Measurements from ENCODE around the gene ALG13. TPM values are rescaled to one million over a fixed set of nuclear protein-coding genes. Genes with fewer than 3 reads are reported as not detected.
"Not testable (repeated sequence)": the region's sequence is repeated elsewhere in the genome, so short reads cannot be mapped to it uniquely, and the experiment has no call there.

Gene ALG13
- polyA plus RNA-seq (ENCODE audit: insufficient read length in 10 of 10), result 10 to 100 TPM; 24.2 to 54.4 (median 35.5) TPM
- long read RNA-seq, donor 1, partial matches to known transcripts, result 0 of 4 reads
- long read RNA-seq, donor 1, other reads (novel, unspliced or antisense), result 0 of 4 reads
- long read RNA-seq, donor 2, full-length matches to known transcripts, result 8 of 8 reads
- long read RNA-seq, donor 2, partial matches to known transcripts, result 0 of 8 reads
- long read RNA-seq, donor 2, other reads (novel, unspliced or antisense), result 0 of 8 reads
- long read RNA-seq, donor 3, result 0 reads
- long read RNA-seq, donor 4, partial matches to known transcripts, result 0 of 4 reads
- long read RNA-seq, donor 4, other reads (novel, unspliced or antisense), result 0 of 4 reads
- long read RNA-seq, donor 5, partial matches to known transcripts, result 6 of 13 reads
- long read RNA-seq, donor 5, other reads (novel, unspliced or antisense), result 0 of 13 reads
- long read RNA-seq, donor 6, partial matches to known transcripts, result 6 of 10 reads
- long read RNA-seq, donor 6, other reads (novel, unspliced or antisense), result 0 of 10 reads
- long read RNA-seq, donor 7, transcript ALG13-219 (2 exons, 651 nt), result major isoform, 7 of 11 reads
- long read RNA-seq, donor 7, partial matches to known transcripts, result 0 of 11 reads
- long read RNA-seq, donor 7, other reads (novel, unspliced or antisense), result 0 of 11 reads
- long read RNA-seq, donor 8, partial matches to known transcripts, result 0 of 5 reads
- long read RNA-seq, donor 8, other reads (novel, unspliced or antisense), result 0 of 5 reads
- long read RNA-seq, donor 9, partial matches to known transcripts, result 0 of 1 reads
- long read RNA-seq, donor 9, other reads (novel, unspliced or antisense), result 0 of 1 reads

- DNase-seq, result peak; percentile 84 to 95 (median 91)
These were observed at the start of gene ALG13 for GRCh38 chrX:111680988-111681779. TSS of gene ALG13 (plus strand) at chrX:111681170. CDS start at chrX:111681219, 49 bp downstream.

DNA sequence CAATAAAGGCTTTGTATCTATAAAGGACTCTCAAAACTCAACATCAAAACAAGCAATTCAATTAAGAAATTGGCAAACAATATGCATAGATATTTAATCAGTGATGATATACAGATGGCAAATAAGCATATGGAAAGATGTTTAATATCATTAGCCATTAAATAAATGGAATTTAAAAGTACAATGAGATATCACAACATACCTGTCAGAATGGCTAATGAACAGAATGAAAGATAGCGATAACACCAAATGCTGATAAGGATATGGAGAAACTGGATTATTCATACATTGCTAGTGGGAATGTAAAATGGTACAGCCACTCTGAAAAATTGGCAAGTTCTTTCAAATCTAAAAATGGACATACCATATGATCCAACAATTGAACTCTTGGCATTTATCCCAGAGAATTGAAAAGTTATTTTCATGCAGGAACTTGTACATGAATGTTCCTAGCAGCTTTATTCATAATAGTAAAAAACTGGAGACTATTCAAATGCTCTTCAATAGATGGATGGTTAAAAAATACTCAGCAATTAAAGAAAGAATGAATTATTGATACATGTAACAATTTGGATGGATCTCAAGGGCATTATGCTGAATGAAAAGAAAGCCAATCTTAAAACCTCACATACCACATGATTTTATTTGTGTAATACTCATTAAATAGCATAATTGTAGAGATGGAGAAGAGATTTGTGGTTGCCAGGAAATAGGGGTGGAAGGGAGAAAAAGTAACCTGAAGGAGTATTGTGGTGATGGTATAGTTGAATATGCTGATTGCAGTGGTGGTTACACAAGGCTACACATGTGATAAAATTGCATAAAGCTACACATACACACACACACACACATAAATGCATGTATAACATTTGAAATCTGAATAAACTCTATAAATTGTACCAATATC, 45.9 kb upstream of the ALG13 start:
- DNase-seq, result peak in 2 of 3 donors; percentile 14 to 58

- no peak for DNase-seq
These were observed 39.0 kb upstream of the ALG13 start for GRCh38 chrX:111641969-111642368.

DNA sequence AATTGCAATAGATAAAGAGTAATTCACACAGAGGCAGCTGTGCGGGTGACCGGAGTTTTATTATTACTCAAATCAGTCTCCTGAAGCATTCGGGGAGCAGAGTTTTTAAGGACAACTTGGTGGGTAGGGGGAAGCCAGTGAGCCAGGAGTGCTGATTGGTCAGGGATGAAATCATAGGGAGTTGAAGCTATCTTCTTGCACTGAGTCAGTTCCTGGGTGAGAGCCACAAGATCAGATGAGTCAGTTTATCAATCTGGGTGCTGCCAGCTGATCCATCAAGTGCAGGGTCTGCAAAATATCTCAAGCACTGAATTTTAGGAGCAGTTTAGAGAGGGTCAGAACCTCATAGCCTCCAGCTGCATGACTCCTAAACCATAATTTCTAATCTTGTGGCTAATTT, 35.8 kb upstream of the ALG13 start:
- DNase-seq, result not testable (repeated sequence)

DNA sequence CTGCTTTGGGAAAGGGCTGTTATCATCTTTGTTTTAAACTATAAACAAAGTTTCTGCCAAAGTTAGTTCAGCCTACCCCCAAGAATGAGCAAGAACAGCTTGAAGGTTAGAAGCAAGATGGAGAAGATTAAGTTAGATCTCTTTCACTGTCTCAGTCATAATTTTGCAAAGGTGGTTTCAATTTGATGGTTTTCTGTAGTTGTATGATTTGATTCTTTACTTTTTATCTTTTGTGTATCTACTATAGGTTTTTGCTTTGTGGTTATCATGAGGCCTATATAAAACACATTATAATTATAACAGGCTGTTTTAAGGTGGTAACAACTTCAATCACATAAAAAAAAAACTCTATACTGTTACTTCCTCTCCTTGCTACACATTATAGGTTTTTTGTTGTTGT, 35.4 kb upstream of the ALG13 start:
- DNase-seq, result no peak

DNA sequence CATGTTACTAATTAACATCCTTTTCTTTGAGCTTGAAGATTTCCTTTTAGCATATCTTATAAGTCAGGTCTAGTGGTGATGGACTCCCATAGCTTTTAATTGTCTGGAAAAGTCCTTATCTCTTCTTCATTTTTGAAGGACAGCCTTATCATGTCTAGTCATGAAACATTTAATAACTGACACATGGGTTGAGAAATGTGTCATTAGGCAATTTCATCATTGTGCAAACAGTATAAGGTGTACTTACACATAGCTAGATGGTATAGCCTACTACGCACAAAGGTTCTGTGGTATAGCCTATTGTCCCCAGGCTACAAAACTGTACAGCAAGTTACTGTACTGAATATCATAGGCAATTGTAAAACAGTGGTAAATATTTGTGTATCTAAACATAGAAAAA, 34.5 kb upstream of the ALG13 start:
- DNase-seq, result no peak

- DNase-seq, result no peak
These were observed 32.2 kb upstream of the ALG13 start for GRCh38 chrX:111648802-111649201.

DNA sequence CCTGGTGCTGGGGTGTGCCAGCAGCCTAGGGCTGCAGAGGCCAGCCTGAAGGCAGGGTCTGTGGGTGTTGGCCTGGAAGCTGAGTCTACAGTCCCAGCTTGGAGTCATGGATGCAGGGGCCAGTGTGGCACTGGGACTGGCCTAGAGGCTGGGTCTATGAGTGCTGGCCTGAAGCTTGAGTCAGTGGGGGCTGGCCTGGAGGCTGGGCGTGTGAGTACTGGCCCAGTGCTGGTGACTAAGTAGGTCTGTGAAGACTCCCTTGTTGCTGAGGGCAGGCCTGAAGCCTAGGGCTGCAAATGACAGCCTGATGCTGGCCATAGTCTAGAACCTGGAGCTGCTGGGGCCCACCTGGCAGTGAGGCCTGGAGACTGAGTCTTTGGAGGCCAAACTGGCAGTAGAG, 31.3 kb upstream of the ALG13 start:
- no peak for DNase-seq

GRCh38 chrX:111650845-111651244, 30.1 kb upstream of the ALG13 start:
- DNase-seq, result no peak

DNA sequence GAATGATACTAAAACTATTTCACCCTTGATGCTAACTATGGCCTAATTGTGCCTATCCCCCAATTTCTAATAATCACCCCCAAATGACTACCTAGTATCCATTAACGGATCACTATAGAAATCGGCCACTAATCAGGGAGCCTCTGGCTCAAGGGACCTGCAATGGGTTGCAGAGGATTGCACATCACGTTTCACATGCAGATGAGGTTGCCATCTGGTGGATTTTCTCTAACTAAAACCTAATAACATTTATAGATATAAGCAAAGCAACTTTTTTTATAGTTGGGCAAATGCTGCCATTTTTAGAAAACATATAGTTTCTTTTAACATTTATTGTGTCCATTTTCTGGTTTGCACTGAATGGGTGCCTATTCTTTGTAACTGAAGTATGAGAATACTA, 28.3 kb upstream of the ALG13 start:
- peak in 2 of 3 donors; percentile 13 to 16 for DNase-seq

DNA sequence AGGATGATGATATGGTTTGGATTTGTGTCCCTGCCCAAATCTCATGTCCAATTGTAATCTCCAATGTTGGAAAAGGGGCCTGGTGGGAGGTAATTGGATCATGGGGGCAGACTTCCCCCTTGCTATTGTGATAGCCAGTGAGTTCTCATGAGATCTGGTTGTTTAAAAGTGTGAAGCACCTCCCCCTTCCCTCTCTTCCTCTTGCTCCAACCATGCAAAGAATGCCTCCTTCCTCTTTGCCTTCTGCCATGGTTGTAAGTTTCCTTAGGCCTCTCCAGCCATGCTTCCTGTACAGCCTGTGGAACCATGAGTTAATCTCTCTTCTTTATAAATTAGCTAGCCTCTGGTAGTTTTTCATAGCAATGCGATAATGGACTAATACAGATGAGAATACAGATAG, 19.7 kb upstream of the ALG13 start:
- DNase-seq, result no peak

GRCh38 chrX:111662292-111662691, 18.7 kb upstream of the ALG13 start:
- DNase-seq, result no peak

DNA sequence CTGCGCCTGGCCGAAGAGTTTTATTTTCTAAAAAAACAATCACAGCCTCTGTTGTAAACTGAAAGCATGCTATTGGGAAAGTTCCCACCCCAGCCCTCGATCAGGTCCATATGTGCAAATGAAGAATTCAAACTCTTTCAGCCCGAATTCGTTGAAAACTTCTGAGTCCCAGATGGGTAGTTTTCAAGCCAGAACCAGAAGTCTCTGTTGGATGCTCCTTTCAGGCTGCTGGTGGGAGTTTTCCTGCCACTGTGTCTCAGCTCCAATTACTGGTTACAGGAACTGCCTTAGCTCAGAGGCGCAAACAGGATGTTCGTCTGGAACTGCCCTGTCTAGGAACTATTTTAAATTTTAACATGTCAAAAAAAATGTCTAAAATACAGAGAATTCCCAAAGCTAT, 9.3 kb upstream of the ALG13 start:
- DNase-seq, result peak in 2 of 3 donors; percentile 22 to 53

- DNase-seq, result no peak
These were observed 6.3 kb downstream of the ALG13 start for GRCh38 chrX:111687305-111687704.

DNA sequence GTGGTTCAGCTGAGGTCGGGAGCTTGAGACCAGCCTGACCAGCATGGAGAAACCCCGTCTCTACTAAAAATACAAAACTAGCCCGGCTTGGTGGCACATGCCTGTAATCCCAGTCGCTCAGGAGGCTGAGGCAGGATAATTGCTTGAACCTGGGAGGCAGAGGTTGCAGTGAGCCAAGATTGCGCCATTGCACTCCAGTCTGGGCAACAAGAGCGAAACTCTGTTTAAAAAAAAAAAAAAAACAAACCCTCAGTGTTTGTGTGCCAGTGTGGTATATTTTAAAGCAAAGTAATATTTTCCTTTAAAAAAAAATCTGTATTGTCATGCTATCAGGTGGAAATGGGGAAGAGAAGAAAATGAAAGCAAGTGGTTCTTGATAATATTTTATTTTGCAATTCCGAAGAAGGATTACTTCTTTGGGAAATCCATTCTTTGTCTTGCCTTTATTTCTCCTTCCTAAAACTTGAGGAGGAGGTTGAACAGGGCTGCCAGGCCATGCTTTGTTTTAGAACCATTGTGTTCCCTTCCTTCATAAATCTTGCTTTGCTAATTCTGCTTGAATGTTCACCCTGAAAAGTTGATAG, 14.4 kb downstream of the ALG13 start:
- no peak for DNase-seq

DNA sequence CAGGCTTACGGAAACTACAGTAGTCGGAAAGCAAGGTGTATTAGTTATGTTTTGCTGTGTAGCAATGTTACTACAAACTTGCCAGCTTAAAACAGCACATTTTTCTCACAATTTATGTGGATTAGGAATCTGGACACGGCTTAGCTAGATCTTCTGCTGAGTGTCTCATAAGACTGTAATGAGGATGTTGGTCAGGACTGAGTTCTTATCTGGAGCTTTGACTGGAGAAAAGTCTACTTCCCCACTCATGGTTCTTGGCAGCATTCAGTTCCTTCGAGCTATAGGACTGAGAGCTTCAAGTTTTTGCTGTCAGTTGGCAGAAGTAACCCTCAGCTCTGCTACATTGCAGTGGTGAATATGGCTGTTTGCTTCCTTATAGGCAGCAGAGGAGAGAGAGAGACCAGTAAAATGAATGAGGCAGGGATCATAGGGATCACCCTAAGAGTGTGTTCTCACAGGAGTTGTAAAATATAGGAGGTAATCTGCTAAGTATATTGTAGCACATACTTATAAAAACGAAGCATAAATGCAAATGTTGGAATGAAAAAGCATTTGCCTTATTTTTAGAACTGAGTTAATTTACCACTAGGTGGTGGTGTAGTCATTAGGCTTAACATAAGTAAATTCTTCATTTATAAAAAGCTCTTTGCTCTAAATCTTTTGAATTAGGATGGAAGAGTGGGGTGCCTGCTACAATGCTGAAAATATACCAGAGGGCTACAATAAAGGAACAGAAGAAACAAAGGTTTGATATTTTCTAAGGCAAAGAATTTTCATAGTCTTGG, 38.6 kb downstream of the ALG13 start:
- DNase-seq, result peak in 2 of 3 donors; percentile 3 to 16

GRCh38 chrX:111728096-111728495, 47.1 kb downstream of the ALG13 start:
- no peak for DNase-seq

DNA sequence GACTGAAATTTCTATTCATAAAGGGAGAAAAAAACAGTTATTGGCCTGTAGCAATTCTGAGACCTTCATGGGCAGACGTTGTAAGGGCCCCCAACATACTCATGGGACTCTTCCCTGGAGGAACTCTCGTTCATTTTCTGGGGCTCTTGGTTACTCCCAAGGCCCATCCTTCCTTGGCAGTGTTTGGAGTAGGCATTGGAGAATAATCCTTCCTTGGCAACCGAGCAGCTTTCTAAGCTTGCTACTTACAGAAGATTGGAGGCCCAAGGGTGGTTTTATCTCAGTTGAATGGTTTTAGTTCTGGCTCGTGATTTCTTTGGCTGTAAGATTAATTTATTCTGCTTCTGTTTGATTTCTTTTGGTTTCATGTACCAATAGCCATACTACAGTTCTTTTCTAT, 50.4 kb downstream of the ALG13 start:
- DNase-seq, result no peak

DNA sequence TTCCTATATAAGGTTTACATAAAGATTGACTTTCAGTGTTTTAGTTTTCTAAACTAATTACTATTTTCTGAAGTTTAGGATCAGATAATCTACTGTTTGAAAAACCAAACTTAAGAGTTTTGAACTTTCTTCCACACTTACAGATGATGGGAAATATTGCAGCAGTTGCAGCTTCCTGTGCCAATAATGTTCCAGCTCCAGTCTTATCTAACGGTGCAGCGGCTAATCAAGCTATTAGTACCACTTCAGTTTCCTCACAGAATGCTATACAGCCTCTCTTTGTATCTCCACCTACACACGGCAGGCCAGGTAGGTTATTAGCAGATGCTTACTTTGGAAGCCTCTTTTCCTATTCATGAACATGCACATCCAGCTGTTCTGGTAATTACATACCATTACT, 55.6 kb downstream of the ALG13 start:
- no peak for DNase-seq

GRCh38 chrX:111742018-111742417, 61.0 kb downstream of the ALG13 start:
- DNase-seq, result no peak

Measured in muscle of back (tissue), 13 donors.